ENCODE measurements around the gene CAPG.
A peak's percentile ranks its signal among the peaks of the same experiment; 100 is the strongest.
"Not testable (repeated sequence)": the region's sequence is repeated elsewhere in the genome, so short reads cannot be mapped to it uniquely, and the experiment has no call there.

Gene CAPG

GRCh38 chr2:85396531-85397470 is 13.4 kb downstream of the CAPG start:
- no peak for DNase-seq (ENCODE audit: low read depth in 1 of 2, low spot score in 1 of 2)

- no peak for DNase-seq (ENCODE audit: low read depth in 1 of 2, low spot score in 1 of 2)
Observed at GRCh38 chr2:85395912-85396475, 14.2 kb downstream of the CAPG start.

GRCh38 chr2:85394976-85395375 is 15.2 kb downstream of the CAPG start:
- no peak for DNase-seq (ENCODE audit: low read depth in 1 of 2, low spot score in 1 of 2)

GRCh38 chr2:85394261-85394681 is 15.9 kb downstream of the CAPG start:
- DNase-seq (ENCODE audit: low read depth in 1 of 2, low spot score in 1 of 2) = no peak

GRCh38 chr2:85393836-85394235 is 16.3 kb downstream of the CAPG start:
- no peak for DNase-seq (ENCODE audit: low read depth in 1 of 2, low spot score in 1 of 2)

GRCh38 chr2:85390941-85391669 is 19.1 kb downstream of the CAPG start:
- DNase-seq (ENCODE audit: low read depth in 1 of 2, low spot score in 1 of 2) = peak; percentile 46 to 55

GRCh38 chr2:85388878-85389538 is 21.2 kb downstream of the CAPG start:
- no peak for DNase-seq (ENCODE audit: low read depth in 1 of 2, low spot score in 1 of 2)

GRCh38 chr2:85387754-85388153 is 22.4 kb downstream of the CAPG start:
- DNase-seq (ENCODE audit: low read depth in 1 of 2, low spot score in 1 of 2) = no peak

- no peak for DNase-seq (ENCODE audit: low read depth in 1 of 2, low spot score in 1 of 2)
Observed at GRCh38 chr2:85385746-85386145, 24.4 kb downstream of the CAPG start.

- no peak for DNase-seq (ENCODE audit: low read depth in 1 of 2, low spot score in 1 of 2)
Observed at GRCh38 chr2:85383850-85384249, 26.3 kb downstream of the CAPG start.

GRCh38 chr2:85383151-85383550 is 27.0 kb downstream of the CAPG start:
- DNase-seq (ENCODE audit: low read depth in 1 of 2, low spot score in 1 of 2) = not testable (repeated sequence)

- no peak for DNase-seq (ENCODE audit: low read depth in 1 of 2, low spot score in 1 of 2)
Observed at GRCh38 chr2:85380048-85380447, 30.1 kb downstream of the CAPG start.

- DNase-seq (ENCODE audit: low read depth in 1 of 2, low spot score in 1 of 2) = no peak
Observed at GRCh38 chr2:85378257-85378656, 31.9 kb downstream of the CAPG start.

- no peak for DNase-seq (ENCODE audit: low read depth in 1 of 2, low spot score in 1 of 2)
Observed at GRCh38 chr2:85377083-85377482, 33.1 kb downstream of the CAPG start.

- DNase-seq (ENCODE audit: low read depth in 1 of 2, low spot score in 1 of 2) = no peak
Observed at GRCh38 chr2:85376291-85377065, 33.7 kb downstream of the CAPG start.

GRCh38 chr2:85371045-85371444 is 39.1 kb downstream of the CAPG start:
- DNase-seq (ENCODE audit: low read depth in 1 of 2, low spot score in 1 of 2) = no peak

GRCh38 chr2:85369500-85369899 is 40.7 kb downstream of the CAPG start:
- no peak for DNase-seq (ENCODE audit: low read depth in 1 of 2, low spot score in 1 of 2)

GRCh38 chr2:85368921-85369320 is 41.2 kb downstream of the CAPG start:
- DNase-seq (ENCODE audit: low read depth in 1 of 2, low spot score in 1 of 2) = no peak

GRCh38 chr2:85367180-85367579 is 43.0 kb downstream of the CAPG start:
- DNase-seq (ENCODE audit: low read depth in 1 of 2, low spot score in 1 of 2) = no peak

- not testable (repeated sequence) for DNase-seq (ENCODE audit: low read depth in 1 of 2, low spot score in 1 of 2)
Observed at GRCh38 chr2:85362653-85363387, 47.3 kb downstream of the CAPG start.
